ENCODE data around the gene ZFP36.

The ZFP36 gene

DNA sequence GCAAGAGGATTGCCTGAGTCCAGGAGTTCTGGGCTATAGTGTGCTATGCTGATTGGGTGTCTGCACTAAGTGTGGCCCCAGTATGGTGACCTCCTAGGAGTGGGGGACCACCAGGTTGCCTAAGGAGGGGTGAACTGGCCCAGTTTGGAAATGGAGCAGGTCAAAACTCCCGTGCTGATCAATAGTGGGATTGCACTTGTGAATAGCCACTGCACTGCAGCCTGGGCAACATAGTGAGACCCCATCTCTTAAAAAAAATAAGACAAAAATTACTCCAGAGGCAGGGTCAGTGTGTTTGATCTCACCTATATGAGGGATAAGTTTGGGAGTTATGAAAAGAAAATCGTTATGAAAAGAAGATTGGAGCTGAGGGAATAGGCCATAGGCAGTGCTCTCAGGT is 37.4 kb upstream of the ZFP36 start:
- no peak overlapping the region for H2AFZ ChIP-seq (ENCODE audit: low read length)
- H3K36me3 ChIP-seq (ENCODE audit: insufficient read depth, low read length) = peaks cover 65% of the 10 kb centered on the region
- H3K79me2 ChIP-seq (ENCODE audit: insufficient read depth, low read length) = no peaks in the 10 kb centered on the region
- no peak overlapping the region for H3K4me2 ChIP-seq (ENCODE audit: low read length)
- H3K9me2 ChIP-seq (ENCODE audit: low read depth, low read length) = no peaks in the 10 kb centered on the region
- TF ChIP-seq, protein P1, sequence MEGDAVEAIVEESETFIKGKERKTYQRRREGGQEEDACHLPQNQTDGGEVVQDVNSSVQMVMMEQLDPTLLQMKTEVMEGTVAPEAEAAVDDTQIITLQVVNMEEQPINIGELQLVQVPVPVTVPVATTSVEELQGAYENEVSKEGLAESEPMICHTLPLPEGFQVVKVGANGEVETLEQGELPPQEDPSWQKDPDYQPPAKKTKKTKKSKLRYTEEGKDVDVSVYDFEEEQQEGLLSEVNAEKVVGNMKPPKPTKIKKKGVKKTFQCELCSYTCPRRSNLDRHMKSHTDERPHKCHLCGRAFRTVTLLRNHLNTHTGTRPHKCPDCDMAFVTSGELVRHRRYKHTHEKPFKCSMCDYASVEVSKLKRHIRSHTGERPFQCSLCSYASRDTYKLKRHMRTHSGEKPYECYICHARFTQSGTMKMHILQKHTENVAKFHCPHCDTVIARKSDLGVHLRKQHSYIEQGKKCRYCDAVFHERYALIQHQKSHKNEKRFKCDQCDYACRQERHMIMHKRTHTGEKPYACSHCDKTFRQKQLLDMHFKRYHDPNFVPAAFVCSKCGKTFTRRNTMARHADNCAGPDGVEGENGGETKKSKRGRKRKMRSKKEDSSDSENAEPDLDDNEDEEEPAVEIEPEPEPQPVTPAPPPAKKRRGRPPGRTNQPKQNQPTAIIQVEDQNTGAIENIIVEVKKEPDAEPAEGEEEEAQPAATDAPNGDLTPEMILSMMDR (IDR thresholded peaks at IDR 0.05; ENCODE audit: low read length) = no peak
- no peak for TF ChIP-seq EZH2 (IDR thresholded peaks at IDR 0.05; ENCODE audit: borderline replicate concordance, low read length)
- no peak overlapping the region for H3K27ac ChIP-seq (ENCODE audit: low read depth, low read length, poor library complexity, severe bottlenecking)
- no peaks in the 10 kb centered on the region for H3K9me3 ChIP-seq (ENCODE audit: low read length)
- peaks cover 2% of the 10 kb centered on the region for H3K4me1 ChIP-seq (ENCODE audit: insufficient read depth, low read length, severe bottlenecking)
- H3K4me3 ChIP-seq (ENCODE audit: low read depth, low read length, poor library complexity, severe bottlenecking) = no peak overlapping the region
- no peaks in the 10 kb centered on the region for H3F3A ChIP-seq (ENCODE audit: insufficient read depth, low read length)
- H4K20me1 ChIP-seq (ENCODE audit: insufficient read depth, low read length) = no peaks in the 10 kb centered on the region
- no peaks in the 10 kb centered on the region for H3K27me3 ChIP-seq (ENCODE audit: insufficient read depth, low read length)
- no peak overlapping the region for H3K9ac ChIP-seq (ENCODE audit: low read length)

DNA sequence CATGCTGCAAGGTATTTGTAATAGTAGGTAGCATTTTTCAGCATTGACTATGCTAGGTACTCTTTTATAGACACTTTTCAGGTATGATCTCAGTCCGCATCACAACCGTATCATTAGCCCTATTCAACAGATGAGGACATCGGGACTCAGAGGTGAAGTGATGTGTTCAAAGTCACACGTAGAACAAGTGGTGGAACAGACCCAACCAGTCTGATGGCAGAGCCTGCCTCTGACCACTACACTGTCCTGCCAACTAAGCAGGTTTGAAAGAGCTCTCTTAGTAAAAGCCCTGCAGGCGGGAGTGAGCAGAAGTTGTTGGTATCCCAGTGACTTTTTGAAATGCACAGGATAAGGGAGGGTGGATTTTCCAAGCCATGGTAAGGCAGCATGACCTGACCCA is 35.9 kb upstream of the ZFP36 start:
- Histone ChIP-seq H3K4me3 (ENCODE audit: low read depth, low read length, poor library complexity, severe bottlenecking) (no peak overlapping the region), H3K9me3 (ENCODE audit: low read length) (no peaks in the 10 kb centered on the region), H3K27ac (ENCODE audit: low read depth, low read length, poor library complexity, severe bottlenecking) (no peak overlapping the region), H4K20me1 (ENCODE audit: insufficient read depth, low read length) (no peaks in the 10 kb centered on the region), H3K4me1 (ENCODE audit: insufficient read depth, low read length, severe bottlenecking) (no peaks in the 10 kb centered on the region), H3K27me3 (ENCODE audit: insufficient read depth, low read length) (no peaks in the 10 kb centered on the region), H3K9me2 (ENCODE audit: low read depth, low read length) (no peaks in the 10 kb centered on the region), H2AFZ (ENCODE audit: low read length) (no peak overlapping the region), H3K79me2 (ENCODE audit: insufficient read depth, low read length) (no peaks in the 10 kb centered on the region), H3K9ac (ENCODE audit: low read length) (no peak overlapping the region), H3K4me2 (ENCODE audit: low read length) (no peak overlapping the region), H3F3A (ENCODE audit: insufficient read depth, low read length) (no peaks in the 10 kb centered on the region), H3K36me3 (ENCODE audit: insufficient read depth, low read length) (peaks cover 68% of the 10 kb centered on the region)
- TF ChIP-seq, protein P1 (IDR thresholded peaks at IDR 0.05; ENCODE audit: low read length) = no peak
- TF ChIP-seq EZH2 (IDR thresholded peaks at IDR 0.05; ENCODE audit: borderline replicate concordance, low read length) = no peak

DNA sequence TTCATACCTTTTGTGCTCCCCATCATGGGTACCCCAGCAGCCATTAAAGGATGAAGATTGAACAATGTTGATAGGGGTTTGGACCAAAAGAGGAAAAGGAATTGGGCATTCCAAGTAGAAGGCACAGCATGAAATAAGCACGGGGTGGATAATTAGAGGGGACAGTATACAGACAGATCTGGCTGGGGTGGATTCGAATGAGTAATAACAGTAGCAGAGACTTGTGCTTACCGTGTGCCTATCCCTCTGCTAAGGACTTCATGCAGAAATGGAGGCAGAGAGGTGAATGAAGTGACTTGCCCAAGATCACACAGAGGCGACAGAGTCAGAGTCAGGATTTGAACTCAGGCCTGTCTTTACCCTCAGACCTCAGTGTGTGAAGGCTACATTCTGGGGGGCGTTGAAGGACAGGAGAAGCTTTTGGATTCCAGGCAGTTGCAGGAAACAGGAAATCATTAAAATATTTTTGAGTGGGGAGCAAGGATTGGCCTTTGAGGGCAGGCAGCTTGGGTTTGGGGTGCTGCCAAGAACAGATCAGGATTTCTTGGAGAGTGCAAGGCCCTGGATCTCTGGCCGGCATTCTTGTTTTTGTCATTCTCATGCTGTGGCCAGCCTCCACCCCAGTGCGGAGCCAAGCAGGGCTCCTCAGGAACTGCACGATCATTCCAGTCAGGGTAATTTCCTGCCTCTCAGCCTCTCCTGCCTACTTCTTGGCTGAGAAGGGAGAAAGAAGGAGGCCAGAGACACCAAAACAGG is 34.4 kb upstream of the ZFP36 start:
- H3K4me3 ChIP-seq (ENCODE audit: low read depth, low read length, poor library complexity, severe bottlenecking) = no peak overlapping the region
- no peaks in the 10 kb centered on the region for H3K79me2 ChIP-seq (ENCODE audit: insufficient read depth, low read length)
- no peaks in the 10 kb centered on the region for H3K9me3 ChIP-seq (ENCODE audit: low read length)
- no peak overlapping the region for H3K9ac ChIP-seq (ENCODE audit: low read length)
- H3K4me2 ChIP-seq (ENCODE audit: low read length) = no peak overlapping the region
- H3K27me3 ChIP-seq (ENCODE audit: insufficient read depth, low read length) = no peaks in the 10 kb centered on the region
- no peak for TF ChIP-seq EZH2 (IDR thresholded peaks at IDR 0.05; ENCODE audit: borderline replicate concordance, low read length)
- TF ChIP-seq, protein P1 (IDR thresholded peaks at IDR 0.05; ENCODE audit: low read length) = no peak
- H2AFZ ChIP-seq (ENCODE audit: low read length) = no peak overlapping the region
- H3K4me1 ChIP-seq (ENCODE audit: insufficient read depth, low read length, severe bottlenecking) = no peaks in the 10 kb centered on the region
- H3K9me2 ChIP-seq (ENCODE audit: low read depth, low read length) = no peaks in the 10 kb centered on the region
- no peaks in the 10 kb centered on the region for H4K20me1 ChIP-seq (ENCODE audit: insufficient read depth, low read length)
- H3K36me3 ChIP-seq (ENCODE audit: insufficient read depth, low read length) = peaks cover 74% of the 10 kb centered on the region
- no peaks in the 10 kb centered on the region for H3F3A ChIP-seq (ENCODE audit: insufficient read depth, low read length)
- H3K27ac ChIP-seq (ENCODE audit: low read depth, low read length, poor library complexity, severe bottlenecking) = no peak overlapping the region
